WTC11 (cell line): ENCODE data around the gene TTC8. TPM values are rescaled to one million over a fixed set of nuclear protein-coding genes. Genes with fewer than 3 reads are reported as not detected.
A peak's percentile ranks its signal among the peaks of the same experiment; 100 is the strongest.

Source experiments
- ATAC-seq: fragments of 200-7000 bp; cut with Tn5 transposase; 2 replicates; pipeline ENCODE4 v1.10.0; 2021; ENCODE audit warnings: mild to moderate bottlenecking, moderate library complexity
- Bru-seq: library from RNA; stranded (reverse); fragments of 400-500 nt; gene quantifications from one replicate; lab custom pipeline; 2021; lab: Mats Ljungman, UMichigan
- CTCF ChIA-PET: fragments of 300-600 bp; sonication (Branson Sonifier 250); formaldehyde crosslinking; loops from one replicate; lab custom pipeline; 2021; ENCODE audit warnings: antibody characterized with exemption; lab: Charles Lee
- POLR2A ChIA-PET: fragments of 350-600 bp; sonication (Branson Sonifier 250); formaldehyde crosslinking; loops from one replicate; lab custom pipeline; 2021; ENCODE audit warnings: antibody characterized with exemption; lab: Charles Lee
- DNase-seq: peaks from one replicate; pipeline ENCODE4 v3.0.0; 2021; ENCODE audit warnings: low spot score
- H3K27ac Mint-ChIP-seq: 2 replicates; pipeline ENCODE4 v1.8.0; 2021; ENCODE audit warnings: mixed read lengths
- H3K27me3 Mint-ChIP-seq: 2 replicates; pipeline ENCODE4 v1.8.0; 2021; ENCODE audit warnings: low read depth, mild to moderate bottlenecking, moderate library complexity, mixed read lengths
- H3K36me3 Mint-ChIP-seq: 2 replicates; pipeline ENCODE4 v1.8.0; 2021; ENCODE audit warnings: mixed read lengths
- H3K4me1 Mint-ChIP-seq: 2 replicates; pipeline ENCODE4 v1.8.0; 2022; ENCODE audit warnings: mixed read lengths
- H3K4me3 Mint-ChIP-seq: 2 replicates; pipeline ENCODE4 v1.8.0; 2021; ENCODE audit warnings: mild to moderate bottlenecking, moderate library complexity, mixed read lengths
- H3K9me3 Mint-ChIP-seq: 2 replicates; pipeline ENCODE4 v1.8.0; 2021; ENCODE audit warnings: mixed read lengths
- AFF4 ChIP-seq: sonication (generic); formaldehyde crosslinking; IDR thresholded peaks from 2 replicates; pipeline ENCODE4 v1.8.1; 2023; ENCODE audit warnings: mild to moderate bottlenecking, missing genetic modification reagents, borderline replicate concordance
- ATF6 ChIP-seq: sonication (generic); formaldehyde crosslinking; IDR thresholded peaks from 2 replicates; pipeline ENCODE4 v1.8.1; 2023; ENCODE audit warnings: mild to moderate bottlenecking, missing genetic modification reagents
- CBFB ChIP-seq: sonication (generic); formaldehyde crosslinking; IDR thresholded peaks from 2 replicates; pipeline ENCODE4 v1.8.1; 2022; ENCODE audit warnings: mild to moderate bottlenecking, low read depth, missing genetic modification reagents
- CREB1 ChIP-seq: sonication (generic); formaldehyde crosslinking; IDR thresholded peaks from 2 replicates; pipeline ENCODE4 v1.8.0; 2023; ENCODE audit warnings: mild to moderate bottlenecking, missing genetic modification reagents
- CREM ChIP-seq: sonication (generic); formaldehyde crosslinking; IDR thresholded peaks from 2 replicates; pipeline ENCODE4 v1.8.1; 2022; ENCODE audit warnings: mild to moderate bottlenecking, missing genetic modification reagents, moderate library complexity
- E2F5 ChIP-seq: sonication (generic); formaldehyde crosslinking; IDR thresholded peaks from 2 replicates; pipeline ENCODE4 v1.8.1; 2022; ENCODE audit warnings: mild to moderate bottlenecking, moderate library complexity, missing genetic modification reagents
- ESRRA ChIP-seq: sonication (generic); formaldehyde crosslinking; IDR thresholded peaks from 2 replicates; pipeline ENCODE4 v1.8.1; 2022; ENCODE audit warnings: mild to moderate bottlenecking, missing genetic modification reagents, borderline replicate concordance
- ETV6 ChIP-seq: sonication (generic); formaldehyde crosslinking; IDR thresholded peaks from 2 replicates; pipeline ENCODE4 v1.8.1; 2022; ENCODE audit warnings: mild to moderate bottlenecking, missing genetic modification reagents
- FOXJ3 ChIP-seq: sonication (generic); formaldehyde crosslinking; IDR thresholded peaks from 2 replicates; pipeline ENCODE4 v1.9.0; 2021; ENCODE audit warnings: missing genetic modification reagents, mild to moderate bottlenecking, borderline replicate concordance
- FOXK1 ChIP-seq: sonication (generic); formaldehyde crosslinking; IDR thresholded peaks from 2 replicates; pipeline ENCODE4 v1.8.0; 2022; ENCODE audit warnings: mild to moderate bottlenecking, moderate library complexity, missing genetic modification reagents
- GTF2I ChIP-seq: fragments of 250-450 bp; sonication (Bioruptor Pico); conservative IDR thresholded peaks from 2 replicates; pipeline ENCODE4 v1.4.0; 2021; ENCODE audit warnings: mild to moderate bottlenecking
- IRF1 ChIP-seq: sonication (generic); formaldehyde crosslinking; IDR thresholded peaks from 2 replicates; pipeline ENCODE4 v1.8.0; 2023; ENCODE audit warnings: missing genetic modification reagents
- IRF2 ChIP-seq: sonication (generic); formaldehyde crosslinking; IDR thresholded peaks from 2 replicates; pipeline ENCODE4 v1.8.0; 2022; ENCODE audit warnings: low read depth, missing genetic modification reagents, borderline replicate concordance
- JAZF1 ChIP-seq: fragments of 250-450 bp; sonication (Bioruptor Pico); IDR thresholded peaks from 2 replicates; pipeline ENCODE4 v1.9.0; 2021; ENCODE audit warnings: moderate library complexity, mild to moderate bottlenecking, inconsistent platforms
- MXD4 ChIP-seq: fragments of 250-450 bp; sonication (Bioruptor Pico); IDR thresholded peaks from 2 replicates; pipeline ENCODE4 v1.8.0; 2021; ENCODE audit warnings: mild to moderate bottlenecking, moderate library complexity, borderline replicate concordance
- RELA ChIP-seq: sonication (generic); formaldehyde crosslinking; IDR thresholded peaks from 2 replicates; pipeline ENCODE4 v1.8.1; 2022; ENCODE audit warnings: missing genetic modification reagents, mild to moderate bottlenecking, borderline replicate concordance
- SMAD3 ChIP-seq: sonication (generic); formaldehyde crosslinking; IDR thresholded peaks from 2 replicates; pipeline ENCODE4 v1.8.0; 2022; ENCODE audit warnings: missing genetic modification reagents, mild to moderate bottlenecking, borderline replicate concordance
- SOX15 ChIP-seq: fragments of 250-450 bp; sonication (Bioruptor Pico); IDR thresholded peaks from 2 replicates; pipeline ENCODE4 v1.9.0; 2021; ENCODE audit warnings: mild to moderate bottlenecking
- SP1 ChIP-seq: sonication (generic); formaldehyde crosslinking; conservative IDR thresholded peaks from 2 replicates; pipeline ENCODE4 v1.8.1; 2022; ENCODE audit warnings: missing genetic modification reagents
- TEAD4 ChIP-seq: sonication (generic); formaldehyde crosslinking; IDR thresholded peaks from 2 replicates; pipeline ENCODE4 v1.8.0; 2022; ENCODE audit warnings: mild to moderate bottlenecking, missing genetic modification reagents
- USF2 ChIP-seq: sonication (generic); formaldehyde crosslinking; IDR thresholded peaks from 2 replicates; pipeline ENCODE4 v1.8.1; 2023; ENCODE audit warnings: mild to moderate bottlenecking, missing genetic modification reagents, moderate library complexity
- ZBTB21 ChIP-seq: sonication (generic); formaldehyde crosslinking; IDR thresholded peaks from 2 replicates; pipeline ENCODE4 v1.8.1; 2023; ENCODE audit warnings: mild to moderate bottlenecking, missing genetic modification reagents, borderline replicate concordance
- ZBTB43 ChIP-seq: sonication (generic); formaldehyde crosslinking; IDR thresholded peaks from 2 replicates; pipeline ENCODE4 v1.8.1; 2023; ENCODE audit warnings: mild to moderate bottlenecking, missing genetic modification reagents
- ZNF396 ChIP-seq: fragments of 250-450 bp; sonication (Bioruptor Pico); IDR thresholded peaks from 2 replicates; pipeline ENCODE4 v1.8.0; 2021; ENCODE audit warnings: mild to moderate bottlenecking, moderate library complexity, borderline replicate concordance
- ZSCAN18 ChIP-seq: fragments of 250-450 bp; sonication (Bioruptor Pico); IDR thresholded peaks from 2 replicates; pipeline ENCODE4 v2.1.2; 2022; ENCODE audit warnings: mild to moderate bottlenecking, moderate library complexity
- long read RNA-seq, 3 experiments: library from RNA in 1 of 3; library from capped mRNA in 1 of 3; library from polyadenylated mRNA in 1 of 3; unstranded in 2 of 3; stranded (forward) in 1 of 3; transcript quantifications; one replicate each; pipeline ENCODE4 v2.0.0, GENCODE V29; 2021
- total RNA-seq: library from RNA; stranded (reverse); gene quantifications from 3 replicates; pipeline ENCODE4 v1.2.3, GENCODE V29; 2021

Gene TTC8
- total RNA-seq (13.8 to 15.5 TPM (median 14.8 TPM) in 3 replicates), Bru-seq, nascent RNA (percentile 70 among the genes with signal in this experiment)
- long read RNA-seq, experiment 1, full-length matches to known transcripts = 17 of 23 reads
- long read RNA-seq, experiment 1, partial matches to known transcripts = 2 of 23 reads
- long read RNA-seq, experiment 1, other reads (novel, unspliced or antisense) = 4 of 23 reads
- long read RNA-seq, experiment 2, full-length matches to known transcripts = 4 of 9 reads
- long read RNA-seq, experiment 2, partial matches to known transcripts = 2 of 9 reads
- long read RNA-seq, experiment 2, other reads (novel, unspliced or antisense) = 3 of 9 reads
- long read RNA-seq, experiment 3, full-length matches to known transcripts = 20 of 21 reads
- long read RNA-seq, experiment 3, partial matches to known transcripts = 0 of 21 reads
- long read RNA-seq, experiment 3, other reads (novel, unspliced or antisense) = 1 of 21 reads

GRCh38 chr14:88824314-88825077 is at the start of gene TTC8:
Gene TTC8, plus strand, starts transcription at chr14:88824651. Its CDS starts 57 bp downstream, at chr14:88824708.
- DNase-seq (peak; percentile 85), ATAC-seq (peak; percentile 96)
- ChIA-PET CTCF (interaction anchor here (1.0 to 1.7 kb wide), 4 partner anchors 13 to 203 kb away, joined by 3 to 6 read pairs (median 4); partner anchors contain the start of gene EML5), POLR2A (interaction anchor here (0.6 to 1.6 kb wide), 7 partner anchors 9 to 177 kb away, joined by 3 to 4 read pairs (median 3); no protein-coding TSS in a partner anchor)
- Mint-ChIP-seq H3K36me3 (no peaks in the 10 kb centered on the region), H3K4me1 (peaks cover 10% of the 10 kb centered on the region), H3K27ac (peak within 1 kb of the TSS; percentile 99), H3K9me3 (no peaks in the 10 kb centered on the region), H3K4me3 (peak within 1 kb of the TSS; percentile 84), H3K27me3 (peaks cover 7% of the 10 kb centered on the region; the same call in 1 of the 2 replicates)
- TF ChIP-seq RELA (CRISPR knock-in tag) (peak; percentile 55; the same call in 1 of the 2 replicates), FOXK1 (CRISPR knock-in tag) (no peak; the same call in 1 of the 2 replicates), IRF1 (CRISPR knock-in tag) (no peak), ATF6 (CRISPR knock-in tag) (no peak), ZBTB21 (CRISPR knock-in tag) (no peak), ZNF396 (no peak), SOX15 (CRISPR knock-in tag) (no peak), E2F5 (CRISPR knock-in tag) (no peak), CREM (CRISPR knock-in tag) (peak; percentile 34; the same call in 1 of the 2 replicates), USF2 (CRISPR knock-in tag) (no peak), GTF2I (no peak), IRF2 (CRISPR knock-in tag) (no peak), CREB1 (no peak), CBFB (CRISPR knock-in tag) (no peak), SP1 (CRISPR knock-in tag) (peak; percentile 56), ESRRA (CRISPR knock-in tag) (no peak), TEAD4 (CRISPR knock-in tag) (no peak), FOXJ3 (CRISPR knock-in tag) (no peak), JAZF1 (no peak), MXD4 (CRISPR knock-in tag) (no peak), ZSCAN18 (CRISPR knock-in tag) (no peak), ZBTB43 (no peak), SMAD3 (CRISPR knock-in tag) (no peak), AFF4 (CRISPR knock-in tag) (no peak), ETV6 (CRISPR knock-in tag) (peak; percentile 48; the same call in 1 of the 2 replicates)
